LoVo (cell line): ENCODE data around the gene COPG1.
"Not testable (repeated sequence)": the region's sequence is repeated elsewhere in the genome, so short reads cannot be mapped to it uniquely, and the experiment has no call there.

ENCODE experiments used
- DNase-seq: peaks from one replicate; pipeline ENCODE4 v3.0.0-alpha.2; 2016; ENCODE audit warnings: low spot score

The COPG1 gene

DNA sequence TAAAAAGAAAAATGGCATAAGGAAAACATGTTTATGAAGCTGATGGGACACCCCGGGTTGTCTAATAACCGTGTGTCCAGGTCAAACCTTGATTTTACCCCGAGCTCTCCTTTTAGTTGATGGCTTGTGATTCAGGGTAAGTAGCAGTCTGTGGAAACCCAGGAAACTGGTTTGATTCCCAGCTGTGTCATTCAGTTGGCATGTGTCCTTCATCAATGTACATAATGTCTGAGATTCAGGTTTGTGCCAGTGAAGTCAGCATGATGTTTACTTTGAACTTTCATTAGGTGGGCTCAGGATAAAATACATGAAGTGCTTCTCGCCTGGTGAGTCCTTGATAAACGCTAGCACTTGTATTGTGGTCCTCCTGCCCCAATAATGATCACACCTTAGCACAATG, 4.3 kb upstream of the COPG1 start:
- no peak for DNase-seq

DNA sequence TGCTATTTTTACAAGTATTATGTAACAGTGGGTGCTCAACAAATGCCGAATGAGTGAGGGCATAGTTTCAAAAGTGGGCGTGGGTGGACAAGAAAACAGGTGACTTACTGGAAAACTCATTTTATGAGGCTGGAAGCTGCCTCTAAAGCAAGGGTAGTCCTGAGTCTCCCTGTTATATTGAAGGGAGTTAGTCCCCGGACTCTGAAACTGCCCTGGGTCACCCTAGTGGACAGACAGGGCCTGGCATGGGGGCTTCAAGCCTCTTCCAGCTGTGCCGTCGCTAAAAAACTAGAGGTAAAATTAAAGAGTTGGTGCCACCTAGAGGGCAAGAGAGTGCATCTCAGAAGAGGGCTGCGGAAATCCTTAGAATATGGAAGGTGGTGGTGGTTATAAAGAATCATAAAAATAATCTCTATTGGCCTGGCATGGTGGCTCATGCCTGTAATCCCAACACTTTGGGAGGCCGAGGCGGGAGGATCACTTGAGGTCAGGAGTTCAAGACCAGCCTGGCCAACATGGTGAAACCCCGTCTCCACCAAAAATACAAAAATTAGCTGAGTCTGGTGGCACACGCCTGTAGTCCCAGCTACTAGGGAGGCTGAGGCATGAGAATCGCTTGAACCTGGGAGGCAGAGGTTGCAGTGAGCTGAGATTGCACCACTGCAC, 3.6 kb upstream of the COPG1 start:
- peak; percentile 92 for DNase-seq

DNA sequence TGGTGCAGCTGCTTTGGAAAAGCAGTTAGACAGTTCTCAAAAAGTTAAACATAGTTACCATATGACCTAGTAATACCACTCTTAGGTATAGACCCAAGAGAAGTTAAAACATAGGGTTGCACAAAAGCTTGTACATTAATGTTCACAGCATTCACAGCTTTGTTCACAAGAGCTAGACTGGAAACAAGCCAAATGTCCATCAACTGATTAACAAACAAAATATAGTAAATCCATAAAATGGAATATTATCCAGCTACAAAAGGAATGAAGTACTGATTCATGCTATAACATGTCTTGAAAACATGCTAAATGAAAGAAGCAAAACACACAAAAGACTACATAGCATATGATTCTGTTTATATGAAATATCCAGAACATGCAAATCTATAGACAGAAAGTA, 2.8 kb upstream of the COPG1 start:
- no peak for DNase-seq

GRCh38 chr3:129248286-129248979, 973 bp upstream of the COPG1 start:
- no peak for DNase-seq

DNA sequence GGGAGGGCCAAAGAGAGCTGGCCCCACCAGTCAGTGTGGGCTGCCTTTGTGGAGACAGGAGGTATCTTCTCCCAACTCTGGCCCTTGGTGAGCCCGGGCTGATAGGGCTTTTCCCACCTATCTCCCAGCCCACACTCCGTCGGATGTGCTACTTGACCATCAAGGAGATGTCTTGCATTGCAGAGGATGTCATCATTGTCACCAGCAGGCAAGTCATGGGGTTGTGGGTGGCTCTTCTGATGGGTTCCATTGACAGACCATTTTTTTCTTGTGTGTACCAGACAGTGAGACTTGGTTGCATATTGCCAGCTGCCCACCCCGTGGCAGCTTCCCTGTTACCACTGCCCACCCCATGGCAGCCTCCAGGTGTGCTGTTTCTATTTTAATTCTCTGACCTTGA, 3.3 kb downstream of the COPG1 start:
- DNase-seq, result no peak

DNA sequence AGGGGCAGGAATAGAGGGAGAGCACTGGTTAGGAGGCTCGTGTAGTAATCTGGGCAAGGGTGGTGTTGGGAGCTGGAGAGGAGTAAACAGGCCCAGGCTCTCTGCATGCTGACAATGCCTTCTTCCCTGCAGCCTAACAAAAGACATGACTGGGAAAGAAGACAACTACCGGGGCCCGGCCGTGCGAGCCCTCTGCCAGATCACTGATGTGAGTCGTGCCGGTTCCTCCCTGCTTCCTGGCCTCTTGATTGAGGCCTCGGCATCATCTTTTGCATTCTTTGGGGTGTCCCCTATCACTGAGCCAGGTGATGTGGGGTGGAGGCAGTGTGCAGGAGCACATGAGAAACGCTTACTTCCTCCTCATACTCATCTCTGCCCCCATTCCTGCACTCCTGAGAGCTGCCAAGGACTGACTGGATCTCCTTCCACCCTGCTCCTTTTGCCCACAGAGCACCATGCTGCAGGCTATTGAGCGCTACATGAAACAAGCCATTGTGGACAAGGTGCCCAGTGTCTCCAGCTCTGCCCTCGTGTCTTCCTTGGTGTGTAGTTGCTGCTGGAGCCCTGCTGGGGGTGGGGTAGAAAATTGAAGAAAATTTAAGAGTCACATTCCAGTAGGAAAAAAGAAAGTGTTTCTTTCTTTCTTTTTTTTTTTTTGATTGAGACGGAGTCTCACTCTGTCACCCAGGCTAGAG, 5.3 kb downstream of the COPG1 start:
- DNase-seq, result no peak

DNA sequence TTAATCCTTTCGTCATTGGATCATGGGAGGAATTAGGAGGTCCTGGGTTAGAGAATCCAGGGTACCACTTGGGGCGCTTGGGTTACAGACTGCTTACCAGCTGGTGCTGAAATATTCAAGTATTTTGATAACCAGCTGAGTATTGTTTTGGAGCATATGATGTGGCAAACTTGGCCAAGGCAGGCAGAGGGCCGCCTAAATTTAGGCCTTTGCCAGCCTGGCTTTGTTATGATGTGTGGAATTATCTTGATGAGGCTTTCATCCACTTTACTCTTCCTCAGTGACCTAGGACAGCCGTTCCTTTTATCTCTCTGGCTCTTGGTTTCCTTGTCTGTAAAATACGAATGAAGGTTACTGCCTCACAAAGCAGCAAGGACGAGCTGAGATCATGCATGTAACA, 6.9 kb downstream of the COPG1 start:
- no peak for DNase-seq

GRCh38 chr3:129257609-129258008, 8.2 kb downstream of the COPG1 start:
- DNase-seq, result no peak

DNA sequence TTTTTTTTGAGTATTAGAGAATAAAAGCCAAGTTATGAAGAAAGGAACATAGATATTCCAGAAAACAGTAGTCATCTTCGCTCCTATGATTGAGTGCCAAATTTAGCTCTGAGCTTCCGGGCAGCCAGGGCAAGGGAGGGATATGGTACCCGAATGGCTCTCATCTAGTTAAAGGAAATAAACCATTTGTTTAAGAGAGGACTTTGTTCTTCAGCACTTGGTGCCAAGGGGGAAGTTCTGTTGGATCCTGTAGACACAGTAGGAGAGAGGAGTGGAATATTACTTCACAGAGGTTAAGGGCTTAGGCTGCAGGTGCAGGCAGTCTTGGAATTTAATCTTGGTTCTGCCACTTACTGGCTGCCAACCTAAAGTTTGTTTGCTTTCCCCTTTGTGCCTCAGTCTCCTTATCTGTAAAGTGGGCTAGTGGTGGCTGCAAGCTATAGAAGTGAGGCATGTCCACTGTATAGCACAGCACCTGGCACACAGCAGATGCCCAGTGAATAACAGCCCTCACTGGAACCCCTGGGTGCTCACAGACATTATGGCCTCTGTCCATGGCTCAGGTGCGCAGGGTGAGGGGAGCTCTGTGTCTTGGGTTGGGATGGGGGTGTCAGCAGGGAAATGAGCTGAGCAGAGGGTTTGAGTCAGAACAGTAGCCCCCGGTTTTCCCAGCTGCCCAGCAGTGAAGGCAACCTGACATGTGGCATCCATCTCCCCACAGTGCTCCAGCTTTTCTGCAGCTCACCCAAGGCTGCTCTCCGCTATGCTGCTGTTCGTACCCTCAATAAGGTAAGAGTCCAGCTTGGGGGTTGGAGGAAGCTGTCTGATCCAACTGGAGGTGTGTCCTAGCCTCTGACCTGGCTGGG, 10.4 kb downstream of the COPG1 start:
- no peak for DNase-seq

DNA sequence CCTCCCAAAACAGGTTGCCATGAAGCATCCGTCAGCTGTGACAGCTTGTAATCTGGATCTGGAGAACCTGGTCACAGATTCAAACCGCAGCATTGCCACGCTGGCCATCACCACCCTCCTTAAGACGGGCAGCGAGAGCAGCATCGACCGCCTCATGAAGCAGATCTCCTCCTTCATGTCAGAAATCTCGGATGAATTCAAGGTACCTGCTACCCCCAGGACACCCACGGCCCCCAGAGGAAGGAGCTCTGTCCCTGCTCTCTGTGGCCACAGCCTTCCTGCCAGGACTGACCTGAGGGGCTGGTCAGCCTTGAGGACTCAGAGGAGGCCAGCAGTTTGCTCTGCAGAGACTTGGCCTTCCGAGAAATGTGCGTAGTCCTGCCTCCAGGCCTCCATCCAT, 11.2 kb downstream of the COPG1 start:
- no peak for DNase-seq

DNA sequence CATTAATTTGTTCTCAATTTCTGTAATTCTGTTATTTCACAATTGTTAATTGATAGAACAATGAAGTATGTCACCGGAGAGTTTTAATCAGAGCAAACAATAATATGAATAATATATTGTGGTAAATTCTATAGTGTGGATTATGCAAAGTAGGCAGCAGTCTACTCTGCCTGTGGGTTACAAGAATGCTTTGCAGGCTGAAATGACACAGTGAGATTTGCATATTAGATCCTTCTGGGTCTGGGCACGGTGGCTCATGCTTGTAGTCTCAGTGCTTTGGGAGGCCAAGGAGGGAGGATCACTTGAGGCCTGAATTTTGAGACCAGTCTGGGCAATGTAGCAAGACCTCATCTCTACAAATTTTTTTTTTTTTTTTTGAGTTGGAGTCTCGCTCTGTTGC, 12.5 kb downstream of the COPG1 start:
- DNase-seq, result no peak

- DNase-seq, result no peak
Measured at GRCh38 chr3:129263161-129263910, 13.9 kb downstream of the COPG1 start.

DNA sequence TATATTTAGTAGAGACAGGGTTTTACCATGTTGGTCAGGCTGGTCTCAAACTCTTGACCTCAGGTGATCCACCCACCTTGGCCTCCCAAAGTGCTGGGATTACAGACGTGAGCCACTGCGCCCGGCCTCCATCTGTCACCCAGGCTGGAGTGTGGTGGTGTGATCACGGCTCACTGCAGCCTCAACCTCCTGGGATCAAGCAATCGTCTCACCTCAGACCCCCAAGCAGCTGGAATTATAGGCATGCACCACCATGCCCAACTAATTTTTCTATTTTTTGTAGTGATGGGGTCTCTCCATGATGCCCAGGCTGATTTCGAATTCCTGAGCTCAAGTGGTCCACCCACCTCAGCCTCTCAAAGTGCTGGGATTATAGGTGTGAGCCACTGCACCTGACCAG, 15.6 kb downstream of the COPG1 start:
- not testable (repeated sequence) for DNase-seq

DNA sequence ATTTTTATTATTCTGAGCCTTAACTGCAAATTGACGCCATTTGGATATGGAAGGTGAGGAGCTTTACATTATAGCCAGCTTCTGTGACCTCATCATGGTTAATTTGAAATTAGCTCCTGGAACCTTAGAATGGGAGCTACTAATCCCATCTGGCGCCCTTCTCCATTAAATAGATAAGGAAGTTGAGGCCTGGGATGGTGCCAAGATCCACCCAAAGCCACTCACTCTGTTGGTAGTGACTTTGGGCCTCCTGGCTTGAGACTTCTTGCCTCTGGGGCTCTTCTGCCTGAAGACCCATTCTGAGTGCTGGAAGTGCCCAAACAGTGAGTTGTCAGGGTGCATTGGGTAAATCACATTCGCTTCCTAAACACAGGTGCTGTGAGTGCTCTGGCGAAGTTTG, 17.2 kb downstream of the COPG1 start:
- no peak for DNase-seq

GRCh38 chr3:129268396-129268795, 19.0 kb downstream of the COPG1 start:
- DNase-seq, result no peak

- no peak for DNase-seq
Measured at GRCh38 chr3:129271674-129272073, 22.3 kb downstream of the COPG1 start.

DNA sequence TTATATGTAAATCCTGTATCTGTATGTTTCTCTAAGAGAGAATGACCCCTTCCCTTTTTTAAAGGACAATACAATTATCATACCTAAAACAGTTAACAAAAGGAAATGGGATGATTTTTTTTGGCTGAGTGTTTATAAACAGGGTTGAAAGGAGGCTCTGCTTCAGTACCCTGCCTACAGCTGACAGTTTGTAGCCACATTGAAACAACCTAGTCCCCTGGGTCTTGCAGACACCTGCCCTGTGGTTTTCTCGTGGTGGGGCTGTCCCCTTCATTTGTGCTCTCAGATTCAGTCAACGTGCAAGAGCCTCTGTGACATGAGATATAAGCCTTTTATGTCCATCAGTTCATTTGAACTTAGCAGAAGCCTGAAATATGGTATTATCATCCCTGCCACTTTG, 27.0 kb downstream of the COPG1 start:
- no peak for DNase-seq

DNA sequence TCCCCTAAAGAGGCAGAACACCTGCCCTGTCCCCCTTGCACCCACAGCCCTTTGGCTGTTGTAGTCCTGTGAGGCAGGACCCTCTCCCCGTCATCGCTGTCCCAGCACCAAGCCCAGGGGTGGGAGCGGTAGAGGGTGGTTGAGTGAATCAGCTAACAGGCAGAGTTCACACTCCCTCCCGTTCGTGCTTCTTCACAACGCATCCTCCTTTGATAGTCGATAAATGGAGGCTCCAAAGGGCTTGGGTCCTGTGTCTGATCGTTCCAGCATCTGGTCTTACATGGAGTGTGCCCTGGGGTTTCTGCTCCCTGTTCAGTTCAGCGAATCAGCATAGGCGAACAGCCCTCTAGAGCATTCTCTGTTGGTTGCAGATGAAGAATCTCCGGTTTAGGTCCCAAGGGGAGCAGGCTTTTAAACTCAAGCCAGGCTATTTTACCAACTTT, 28.4 kb downstream of the COPG1 start:
- DNase-seq, result no peak

DNA sequence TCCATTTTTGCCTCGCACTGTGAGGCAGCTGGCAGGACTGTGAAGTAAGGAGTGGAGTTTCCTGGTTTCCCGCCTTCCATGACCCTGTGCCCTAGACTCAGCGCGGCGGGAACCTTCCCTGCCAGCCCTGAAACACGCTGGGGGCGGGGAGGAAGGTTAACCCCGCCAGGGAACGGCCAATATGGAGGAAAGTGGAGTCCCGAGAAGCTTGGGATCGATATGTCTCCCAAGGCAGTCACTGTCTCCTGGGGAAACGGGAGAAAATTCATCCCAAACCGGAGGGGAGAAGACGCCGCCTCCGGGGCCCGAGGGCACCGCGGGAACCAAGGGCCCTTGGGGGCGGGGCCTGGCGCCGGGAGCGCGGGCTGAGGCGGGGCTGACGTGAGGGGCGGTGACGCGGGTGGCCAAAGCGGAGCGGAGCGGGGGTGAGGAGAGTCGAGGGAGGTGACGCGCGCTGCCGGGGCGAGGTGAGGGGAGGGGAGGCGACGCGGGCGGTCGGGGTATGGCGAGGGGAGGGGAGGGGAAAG, 29.1 kb downstream of the COPG1 start, which contains the start of gene HMCES:
HMCES (plus strand) TSS at position 432 of the 527 bp plus-strand sequence. CDS start 863 bp downstream, outside the sequence.
- DNase-seq, result peak; percentile 91

DNA sequence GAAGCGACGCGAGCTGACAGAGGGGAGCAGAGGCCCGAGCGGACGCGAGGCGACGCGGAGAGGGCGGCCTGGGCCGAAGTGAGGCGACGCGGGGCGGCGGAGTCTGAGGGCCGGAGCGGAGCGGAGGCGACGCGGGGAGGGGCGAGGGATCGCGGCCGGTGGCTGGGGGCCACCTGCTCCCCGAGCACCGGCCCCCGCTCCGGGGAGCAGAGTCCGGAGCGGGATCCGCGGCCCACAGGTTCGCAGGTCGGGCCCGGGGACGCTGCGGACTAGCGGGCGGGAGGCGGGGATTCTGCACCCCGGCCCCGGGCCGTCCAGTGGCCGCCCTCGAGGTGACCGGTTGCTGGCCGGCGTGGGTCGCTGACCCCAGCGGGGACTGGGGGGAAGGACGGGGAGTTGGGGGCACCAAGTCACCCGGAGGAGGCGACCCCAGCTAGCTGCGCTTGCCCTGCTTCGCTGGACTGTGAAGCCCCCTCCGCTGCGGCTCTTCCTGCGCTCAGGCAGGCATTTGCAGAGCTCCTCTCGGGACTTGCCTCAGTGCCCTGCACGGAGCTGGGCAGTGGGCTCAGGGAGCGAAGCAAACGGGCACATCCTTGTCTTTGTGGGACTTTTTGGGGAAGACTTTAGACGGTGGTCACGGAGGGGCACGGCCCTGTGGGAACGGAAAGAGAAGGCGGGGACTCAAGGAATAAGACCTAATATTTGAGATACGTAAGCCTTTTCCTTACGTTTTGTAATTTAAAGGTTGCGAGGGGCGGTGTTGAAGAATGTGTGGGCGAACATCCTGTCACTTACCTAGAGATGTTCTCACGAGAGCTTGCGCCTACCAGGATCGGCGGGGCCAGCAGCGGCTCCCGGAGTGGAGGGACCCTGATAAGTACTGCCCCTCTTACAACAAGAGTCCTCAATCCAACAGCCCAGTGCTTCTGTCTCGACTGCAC, 29.8 kb downstream of the COPG1 start:
- peak; percentile 11 for DNase-seq
